ENCODE data around the gene COL4A1. TPM values are rescaled to one million over a fixed set of nuclear protein-coding genes. Genes with fewer than 3 reads are reported as not detected.

Gene COL4A1
- total RNA-seq, 2 donors from 2014 or later: 27.0 to 97.0 TPM

DNA sequence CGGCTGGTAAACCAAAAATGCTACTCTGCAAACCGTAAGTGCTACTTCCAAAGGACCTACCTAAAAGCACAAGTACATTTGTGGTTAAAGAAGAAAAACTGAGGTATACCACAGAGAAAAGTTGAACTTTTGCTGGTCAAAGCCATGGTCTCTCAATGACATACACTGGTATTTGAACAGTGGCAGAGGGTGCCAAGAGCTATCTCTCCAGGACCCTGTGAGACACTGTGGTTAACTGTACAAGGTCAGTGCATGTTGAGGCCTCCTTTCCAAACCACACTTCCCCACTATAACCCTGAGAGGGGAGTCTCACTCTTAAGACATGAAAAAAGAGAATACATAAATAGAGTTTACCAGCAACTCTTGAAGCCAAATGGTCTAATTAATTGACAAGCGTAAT is 49.5 kb downstream of the COL4A1 start:
- intact Hi-C loops (cut with DNase I): no loop called here
- DNase-seq: no peak
- H3K27ac ChIP-seq: no peak overlapping the region
- H3K4me3 ChIP-seq: no peak overlapping the region
- H3K9me3 ChIP-seq: no peaks in the 10 kb centered on the region
- TF ChIP-seq, protein P1, sequence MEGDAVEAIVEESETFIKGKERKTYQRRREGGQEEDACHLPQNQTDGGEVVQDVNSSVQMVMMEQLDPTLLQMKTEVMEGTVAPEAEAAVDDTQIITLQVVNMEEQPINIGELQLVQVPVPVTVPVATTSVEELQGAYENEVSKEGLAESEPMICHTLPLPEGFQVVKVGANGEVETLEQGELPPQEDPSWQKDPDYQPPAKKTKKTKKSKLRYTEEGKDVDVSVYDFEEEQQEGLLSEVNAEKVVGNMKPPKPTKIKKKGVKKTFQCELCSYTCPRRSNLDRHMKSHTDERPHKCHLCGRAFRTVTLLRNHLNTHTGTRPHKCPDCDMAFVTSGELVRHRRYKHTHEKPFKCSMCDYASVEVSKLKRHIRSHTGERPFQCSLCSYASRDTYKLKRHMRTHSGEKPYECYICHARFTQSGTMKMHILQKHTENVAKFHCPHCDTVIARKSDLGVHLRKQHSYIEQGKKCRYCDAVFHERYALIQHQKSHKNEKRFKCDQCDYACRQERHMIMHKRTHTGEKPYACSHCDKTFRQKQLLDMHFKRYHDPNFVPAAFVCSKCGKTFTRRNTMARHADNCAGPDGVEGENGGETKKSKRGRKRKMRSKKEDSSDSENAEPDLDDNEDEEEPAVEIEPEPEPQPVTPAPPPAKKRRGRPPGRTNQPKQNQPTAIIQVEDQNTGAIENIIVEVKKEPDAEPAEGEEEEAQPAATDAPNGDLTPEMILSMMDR (IDR thresholded peaks at IDR 0.05): no peak
- H3K36me3 ChIP-seq: no peaks in the 10 kb centered on the region
- H3K4me1 ChIP-seq: no peaks in the 10 kb centered on the region
- no peak overlapping the region for H3K9ac ChIP-seq (ENCODE audit: low read depth in 2 of 2, low read length in 2 of 2)
- no peaks in the 10 kb centered on the region for H3K27me3 ChIP-seq

DNA sequence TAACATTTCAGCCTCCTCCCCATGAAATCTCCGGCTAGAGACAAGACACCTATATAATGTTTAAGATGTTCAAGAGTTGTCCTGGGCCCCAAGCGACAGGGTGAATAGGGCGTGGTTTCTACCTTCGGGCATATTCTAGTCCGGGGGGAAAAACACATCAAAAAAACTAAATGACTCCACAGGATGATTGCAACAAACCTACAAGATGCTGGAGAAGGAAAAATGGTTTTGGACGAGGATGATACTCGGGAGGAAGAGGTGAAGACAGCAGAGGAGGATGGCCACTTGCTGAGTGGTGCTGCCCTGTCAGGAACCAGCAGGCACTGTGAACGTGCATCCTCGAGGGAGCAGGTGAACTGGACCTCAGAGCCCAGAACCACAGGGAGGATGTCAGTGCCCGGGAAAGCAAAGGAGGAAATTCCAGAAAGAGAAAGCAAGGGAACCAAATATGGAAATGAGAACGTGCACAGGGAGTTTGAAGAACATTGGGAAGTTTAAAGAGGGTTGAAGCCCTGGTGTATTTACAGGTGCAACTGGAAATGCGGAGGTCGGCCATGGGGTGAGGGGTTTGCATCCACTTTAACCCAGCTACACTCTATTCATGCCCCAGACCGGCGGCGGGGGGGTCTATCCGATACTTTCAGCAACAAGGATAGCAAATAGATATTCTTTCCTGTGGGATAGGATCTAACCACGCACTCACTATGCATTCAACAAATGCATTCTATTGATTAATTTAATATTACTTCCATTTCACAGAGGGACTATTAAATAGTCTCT is 50.6 kb downstream of the COL4A1 start:
- DNase-seq: no peak
- H3K27ac ChIP-seq: no peak overlapping the region
- no peaks in the 10 kb centered on the region for H3K9me3 ChIP-seq
- intact Hi-C loops (cut with DNase I): no loop called here
- TF ChIP-seq, protein P1 (IDR thresholded peaks at IDR 0.05): no peak
- no peaks in the 10 kb centered on the region for H3K4me1 ChIP-seq
- no peaks in the 10 kb centered on the region for H3K27me3 ChIP-seq
- H3K36me3 ChIP-seq: no peaks in the 10 kb centered on the region
- H3K9ac ChIP-seq (ENCODE audit: low read depth in 2 of 2, low read length in 2 of 2): no peak overlapping the region
- H3K4me3 ChIP-seq: no peak overlapping the region

DNA sequence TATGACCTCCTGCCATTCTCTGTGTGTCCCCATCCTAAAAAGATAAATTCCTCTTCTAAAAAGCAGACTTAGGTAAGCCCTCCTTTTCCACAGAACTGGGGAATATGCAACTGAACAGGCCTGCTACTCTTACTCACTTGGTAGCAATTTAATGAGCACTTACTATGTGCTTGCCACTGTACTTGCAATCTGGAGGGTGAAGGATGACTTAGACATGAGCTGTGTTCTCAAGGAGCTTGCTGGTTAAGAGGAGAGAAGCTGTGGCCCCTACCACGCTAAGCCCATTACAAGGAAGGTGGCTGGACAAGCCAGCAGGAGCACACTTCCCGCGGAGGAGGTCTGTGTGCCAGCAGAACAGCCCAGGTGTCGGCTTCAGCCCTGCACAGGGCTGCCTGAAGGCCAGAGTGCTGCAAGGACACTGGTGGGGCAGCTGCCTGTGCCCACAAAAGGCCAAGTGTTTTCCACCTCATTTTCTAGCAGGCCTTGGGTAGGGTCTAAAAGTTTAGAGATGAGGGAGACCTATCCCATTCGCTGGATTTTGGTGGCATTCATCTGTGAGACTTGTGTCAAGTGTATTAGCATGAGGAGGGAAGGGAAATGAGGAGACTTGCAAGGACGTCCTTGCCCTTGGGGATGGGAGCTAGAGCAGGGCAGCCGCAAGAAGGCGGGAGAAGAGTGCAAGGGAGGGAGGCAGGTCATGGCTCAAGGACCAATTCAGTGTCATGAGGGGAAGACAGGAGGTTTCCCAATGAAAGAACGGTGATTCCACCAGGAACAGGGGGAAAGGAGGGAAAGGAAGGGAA is 52.0 kb downstream of the COL4A1 start:
- Histone ChIP-seq H3K36me3 (no peaks in the 10 kb centered on the region), H3K9ac (ENCODE audit: low read depth in 2 of 2, low read length in 2 of 2) (no peak overlapping the region), H3K4me1 (no peaks in the 10 kb centered on the region), H3K27me3 (no peaks in the 10 kb centered on the region), H3K27ac (peak overlapping the region; percentile 61), H3K9me3 (no peaks in the 10 kb centered on the region), H3K4me3 (no peak overlapping the region)
- DNase-seq: peak; percentile 12
- intact Hi-C loops (cut with DNase I): no loop called here
- TF ChIP-seq, protein P1 (IDR thresholded peaks at IDR 0.05): no peak

DNA sequence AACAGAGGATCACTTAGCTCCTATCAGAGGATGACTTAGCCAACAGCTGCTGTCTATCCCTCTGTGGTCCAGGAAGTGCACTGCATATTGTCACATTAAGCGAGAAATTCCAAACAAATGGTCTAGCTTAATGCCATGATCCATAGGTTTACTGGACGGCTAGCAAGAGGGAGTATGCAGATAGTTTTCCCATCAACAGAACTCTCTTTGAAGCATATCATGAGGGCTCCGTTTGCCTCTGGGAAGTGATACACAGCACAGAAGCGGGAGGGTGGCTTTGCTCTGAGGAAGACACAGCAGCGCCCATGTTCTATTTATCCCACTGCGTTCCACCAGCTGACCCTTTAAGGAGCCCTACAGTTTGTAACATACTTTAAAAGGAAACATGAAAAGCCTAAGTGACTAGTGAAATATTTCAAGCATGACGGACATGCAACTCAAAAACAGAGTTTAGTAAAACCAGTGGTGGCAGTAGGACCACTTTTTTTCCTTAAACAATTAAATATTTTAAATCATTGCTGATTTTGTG is 52.7 kb downstream of the COL4A1 start:
- Histone ChIP-seq H3K36me3 (no peaks in the 10 kb centered on the region), H3K4me3 (no peak overlapping the region), H3K9ac (ENCODE audit: low read depth in 2 of 2, low read length in 2 of 2) (no peak overlapping the region), H3K4me1 (no peaks in the 10 kb centered on the region), H3K27me3 (no peaks in the 10 kb centered on the region), H3K9me3 (no peaks in the 10 kb centered on the region), H3K27ac (peak overlapping the region; percentile 61)
- intact Hi-C loops (cut with DNase I): no loop called here
- peak; percentile 14 for DNase-seq
- TF ChIP-seq, protein P1 (IDR thresholded peaks at IDR 0.05): no peak

DNA sequence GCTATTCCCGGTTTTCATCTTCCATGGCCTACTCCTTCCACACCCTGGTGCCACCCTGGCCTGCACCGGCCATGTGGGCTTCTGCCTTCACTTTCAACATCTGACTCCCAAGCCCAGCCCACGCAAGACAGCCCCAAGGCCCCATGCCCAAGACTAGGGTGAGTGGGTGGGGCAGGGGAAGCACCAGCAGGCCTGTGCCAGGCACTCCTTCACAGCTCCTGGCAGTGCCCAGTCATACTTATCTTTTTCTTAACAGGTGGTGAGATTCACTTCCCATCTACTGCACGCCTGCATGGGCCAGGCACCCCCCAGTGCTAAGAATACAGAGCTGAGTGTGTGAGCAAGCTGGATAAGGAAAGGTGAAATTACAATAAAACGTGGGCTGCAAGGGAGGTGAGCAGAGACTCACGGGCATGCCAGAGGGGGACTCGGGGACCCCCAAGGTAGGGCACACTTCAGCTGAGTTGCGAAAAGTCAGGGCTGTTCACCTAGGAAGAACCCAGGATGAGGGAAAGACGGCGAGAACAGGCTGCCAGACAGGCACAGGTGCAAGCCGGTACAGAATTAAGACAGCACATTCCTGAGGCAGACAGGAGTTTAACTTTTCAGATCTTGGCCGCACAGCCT is 55.7 kb downstream of the COL4A1 start:
- intact Hi-C loops (cut with DNase I): no loop called here
- H3K4me3 ChIP-seq: no peak overlapping the region
- TF ChIP-seq, protein P1 (IDR thresholded peaks at IDR 0.05): no peak
- peak overlapping the region; percentile 66 for H3K27ac ChIP-seq
- no peak overlapping the region for H3K9ac ChIP-seq (ENCODE audit: low read depth in 2 of 2, low read length in 2 of 2)
- DNase-seq: peak; percentile 15
- no peaks in the 10 kb centered on the region for H3K36me3 ChIP-seq
- H3K4me1 ChIP-seq: no peaks in the 10 kb centered on the region
- no peaks in the 10 kb centered on the region for H3K9me3 ChIP-seq
- no peaks in the 10 kb centered on the region for H3K27me3 ChIP-seq

All from colonic mucosa (tissue), 4 donors.